RWPE2 (cell line): Measurements from ENCODE around the gene SLC25A14.
A peak's percentile ranks its signal among the peaks of the same experiment; 100 is the strongest.

Experiments used
- ATAC-seq: fragments of 200-7000 bp; cut with Tn5 transposase; 3 replicates; pipeline ENCODE4 v1.9.1; 2021; ENCODE audit warnings: low read depth
- DNase-seq: peaks from one replicate; pipeline ENCODE4 v3.0.0-alpha.2; 2020; ENCODE audit warnings: low spot score
- H3K27ac ChIP-seq: fragments of 450-650 bp; 2 replicates; pipeline ENCODE4 v1.5.1; 2017; ENCODE audit warnings: mild to moderate bottlenecking; ENCODE audit not compliant: poor library complexity, severe bottlenecking
- H3K27me3 ChIP-seq: fragments of 250-450 bp; sonication (Bioruptor Pico); 2 replicates; pipeline ENCODE4 v1.5.1; 2021; ENCODE audit warnings: mild to moderate bottlenecking, moderate library complexity; ENCODE audit not compliant: insufficient read depth, poor library complexity, severe bottlenecking
- H3K36me3 ChIP-seq: fragments of 250-450 bp; sonication (Bioruptor Pico); 2 replicates; pipeline ENCODE4 v1.5.1; 2020; ENCODE audit warnings: low read depth, mild to moderate bottlenecking, moderate library complexity
- H3K4me1 ChIP-seq: fragments of 250-450 bp; sonication (Bioruptor Pico); 2 replicates; pipeline ENCODE4 v1.5.1; 2021; ENCODE audit warnings: mild to moderate bottlenecking, moderate library complexity; ENCODE audit not compliant: insufficient read depth, poor library complexity, severe bottlenecking
- H3K4me3 ChIP-seq: fragments of 250-450 bp; sonication (Bioruptor Pico); 2 replicates; pipeline ENCODE4 v1.5.1; 2021; ENCODE audit warnings: mild to moderate bottlenecking, moderate library complexity; ENCODE audit not compliant: severe bottlenecking
- H3K9me3 ChIP-seq: fragments of 250-450 bp; sonication (Bioruptor Pico); 2 replicates; pipeline ENCODE4 v1.5.1; 2021; ENCODE audit warnings: mild to moderate bottlenecking, moderate library complexity; ENCODE audit not compliant: severe bottlenecking
- TF ChIP-seq, protein P1 (sequence below): fragments of 450-650 bp; IDR thresholded peaks from one replicate; pipeline ENCODE4 v1.5.1; 2017; ENCODE audit warnings: mild to moderate bottlenecking, moderate library complexity; ENCODE audit not compliant: poor library complexity, severe bottlenecking

SLC25A14 gene, protein sequence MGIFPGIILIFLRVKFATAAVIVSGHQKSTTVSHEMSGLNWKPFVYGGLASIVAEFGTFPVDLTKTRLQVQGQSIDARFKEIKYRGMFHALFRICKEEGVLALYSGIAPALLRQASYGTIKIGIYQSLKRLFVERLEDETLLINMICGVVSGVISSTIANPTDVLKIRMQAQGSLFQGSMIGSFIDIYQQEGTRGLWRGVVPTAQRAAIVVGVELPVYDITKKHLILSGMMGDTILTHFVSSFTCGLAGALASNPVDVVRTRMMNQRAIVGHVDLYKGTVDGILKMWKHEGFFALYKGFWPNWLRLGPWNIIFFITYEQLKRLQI

DNA sequence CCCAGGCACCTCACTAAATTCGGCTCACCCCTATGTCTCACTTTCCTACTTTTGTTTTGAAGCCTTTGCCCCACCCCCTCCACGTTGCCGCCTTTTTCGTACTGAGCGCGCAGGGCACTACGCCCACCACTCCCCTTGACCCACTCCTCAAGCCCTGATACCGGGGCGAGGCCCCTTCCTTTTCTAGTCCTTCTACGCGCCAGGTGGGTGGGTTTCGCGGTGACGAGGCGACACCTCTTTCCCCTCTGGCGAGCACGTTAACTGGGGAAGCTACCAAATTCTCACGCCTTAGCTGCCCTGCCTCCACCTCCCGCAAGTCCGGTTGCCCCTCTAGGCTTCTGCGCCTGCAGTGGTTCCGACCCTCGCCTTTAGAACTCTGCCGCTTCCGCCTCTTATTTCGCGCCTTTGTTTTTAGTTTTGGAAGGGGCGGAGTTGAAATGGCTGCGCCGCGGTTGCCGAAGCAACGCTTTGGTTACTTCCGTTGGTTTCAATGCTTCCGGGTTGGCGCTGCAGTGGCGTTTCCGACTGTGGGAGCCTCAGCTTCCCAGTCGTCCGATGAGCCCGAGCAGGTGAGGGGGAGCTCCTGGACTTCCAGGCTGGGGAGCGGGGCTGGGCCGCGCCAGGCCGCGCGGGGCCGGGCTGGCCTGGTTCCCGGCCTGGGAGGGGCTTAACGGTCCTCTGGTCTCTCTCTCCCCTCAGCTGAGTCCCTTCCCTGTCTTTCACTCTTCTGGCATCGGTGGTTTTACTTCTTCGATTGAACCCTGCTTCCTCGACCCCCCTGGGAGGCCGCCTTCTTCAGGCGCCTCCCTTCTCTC lies at the start of gene SLC25A14:
SLC25A14 (plus strand) TSS at position 512 of the 815 bp plus-strand sequence. CDS start 360 bp downstream, outside the sequence.
- no peaks in the 10 kb centered on the region for H3K27me3 ChIP-seq
- DNase-seq (peak; percentile 71), ATAC-seq (peak; percentile 95)
- peak within 1 kb of the TSS; percentile 68 for H3K4me3 ChIP-seq
- no peaks in the 10 kb centered on the region for H3K4me1 ChIP-seq
- TF ChIP-seq, protein P1, sequence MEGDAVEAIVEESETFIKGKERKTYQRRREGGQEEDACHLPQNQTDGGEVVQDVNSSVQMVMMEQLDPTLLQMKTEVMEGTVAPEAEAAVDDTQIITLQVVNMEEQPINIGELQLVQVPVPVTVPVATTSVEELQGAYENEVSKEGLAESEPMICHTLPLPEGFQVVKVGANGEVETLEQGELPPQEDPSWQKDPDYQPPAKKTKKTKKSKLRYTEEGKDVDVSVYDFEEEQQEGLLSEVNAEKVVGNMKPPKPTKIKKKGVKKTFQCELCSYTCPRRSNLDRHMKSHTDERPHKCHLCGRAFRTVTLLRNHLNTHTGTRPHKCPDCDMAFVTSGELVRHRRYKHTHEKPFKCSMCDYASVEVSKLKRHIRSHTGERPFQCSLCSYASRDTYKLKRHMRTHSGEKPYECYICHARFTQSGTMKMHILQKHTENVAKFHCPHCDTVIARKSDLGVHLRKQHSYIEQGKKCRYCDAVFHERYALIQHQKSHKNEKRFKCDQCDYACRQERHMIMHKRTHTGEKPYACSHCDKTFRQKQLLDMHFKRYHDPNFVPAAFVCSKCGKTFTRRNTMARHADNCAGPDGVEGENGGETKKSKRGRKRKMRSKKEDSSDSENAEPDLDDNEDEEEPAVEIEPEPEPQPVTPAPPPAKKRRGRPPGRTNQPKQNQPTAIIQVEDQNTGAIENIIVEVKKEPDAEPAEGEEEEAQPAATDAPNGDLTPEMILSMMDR: no peak
- H3K36me3 ChIP-seq: no peaks in the 10 kb centered on the region
- peak within 1 kb of the TSS; percentile 10 for H3K27ac ChIP-seq
- H3K9me3 ChIP-seq: no peaks in the 10 kb centered on the region

DNA sequence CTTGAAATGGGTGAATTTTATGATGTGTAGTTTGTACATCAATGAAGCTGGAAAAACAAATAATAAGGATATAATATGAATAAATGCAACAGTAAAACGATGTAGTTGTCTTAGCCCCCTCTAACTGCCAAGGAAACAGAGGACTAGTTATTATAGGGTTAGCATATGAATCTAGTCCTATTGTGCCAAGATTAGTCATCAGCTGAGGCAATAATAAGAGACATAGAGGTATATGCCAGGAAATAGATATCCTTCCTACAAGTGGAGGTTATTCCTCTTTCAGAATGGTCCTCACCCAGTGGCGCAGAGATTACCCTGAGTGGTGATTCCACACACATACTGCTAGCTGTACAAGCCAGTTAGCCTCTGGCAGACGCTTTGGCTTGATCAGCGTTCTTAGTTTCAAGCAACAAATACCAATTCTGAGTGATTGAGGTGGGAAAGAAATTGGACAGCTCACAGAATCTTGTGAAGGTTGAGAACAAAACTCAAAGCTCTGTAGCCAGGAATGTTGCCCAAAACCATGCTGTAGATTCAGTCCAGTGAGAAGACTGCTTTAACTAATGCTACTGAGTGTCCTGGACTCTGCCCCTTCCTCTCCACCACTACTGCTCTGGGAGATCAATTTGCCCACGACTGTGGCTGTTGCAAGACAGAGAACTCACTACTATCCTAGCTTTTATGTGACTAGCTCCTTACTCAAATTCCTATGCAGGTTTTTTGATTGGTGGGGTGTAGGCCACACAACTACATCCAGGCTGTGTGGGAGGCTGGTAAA lies 44.0 kb upstream of the SLC25A14 start:
- peak; percentile 58; the same call in 1 of the 3 replicates for ATAC-seq
- H3K36me3 ChIP-seq: no peaks in the 10 kb centered on the region
- H3K9me3 ChIP-seq: no peaks in the 10 kb centered on the region
- no peaks in the 10 kb centered on the region for H3K27me3 ChIP-seq
- H3K27ac ChIP-seq: no peak overlapping the region
- no peak overlapping the region for H3K4me3 ChIP-seq
- no peak for DNase-seq
- TF ChIP-seq, protein P1: no peak
- H3K4me1 ChIP-seq: peaks cover 4% of the 10 kb centered on the region

DNA sequence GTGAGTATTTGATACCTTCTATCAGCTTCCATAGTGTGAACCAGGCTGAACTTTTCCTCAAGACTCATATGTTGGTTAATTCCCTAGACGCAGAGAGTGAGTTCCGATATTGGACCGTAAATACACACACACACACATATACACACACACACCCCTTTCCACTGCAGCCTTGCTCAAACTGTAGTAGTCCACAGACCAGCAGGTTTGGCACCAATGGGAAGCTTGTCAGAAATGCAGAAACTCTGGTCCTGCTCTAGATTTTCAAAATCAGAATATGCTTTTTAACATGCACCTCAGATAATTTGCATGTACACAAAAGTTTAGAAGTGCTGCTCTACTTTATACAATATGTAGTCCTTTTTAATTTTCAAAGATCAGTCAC lies 43.4 kb upstream of the SLC25A14 start:
- peak overlapping the region; percentile 6 for H3K27ac ChIP-seq
- TF ChIP-seq, protein P1: no peak

DNA sequence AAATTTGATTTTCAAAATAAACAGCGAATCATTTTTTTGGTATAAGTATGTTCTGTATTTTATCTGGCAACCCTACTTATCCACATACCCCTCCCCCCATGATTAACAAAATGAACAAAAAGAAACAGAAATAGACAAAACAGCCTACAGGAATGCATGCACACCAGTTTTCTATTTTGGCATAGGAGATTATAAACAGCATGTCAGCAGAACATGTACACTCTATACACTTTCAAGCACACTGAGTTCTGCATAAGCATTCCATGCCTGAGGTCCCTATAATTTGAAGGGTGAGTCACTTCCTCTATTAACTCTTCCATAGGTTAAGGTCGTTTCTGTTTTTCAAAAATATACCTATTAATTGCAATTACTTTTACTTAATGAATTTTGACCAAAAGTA lies 43.0 kb upstream of the SLC25A14 start:
- H3K27me3 ChIP-seq: no peaks in the 10 kb centered on the region
- TF ChIP-seq, protein P1: no peak
- H3K4me1 ChIP-seq: peaks cover 4% of the 10 kb centered on the region
- no peaks in the 10 kb centered on the region for H3K9me3 ChIP-seq
- H3K4me3 ChIP-seq: no peak overlapping the region
- H3K36me3 ChIP-seq: no peaks in the 10 kb centered on the region
- peak; percentile 77 for ATAC-seq
- DNase-seq: no peak
- H3K27ac ChIP-seq: peak overlapping the region; percentile 6

More for the DNA sequence above, 43.4 kb upstream of the SLC25A14 start:
- no peak for DNase-seq
- peaks cover 4% of the 10 kb centered on the region for H3K4me1 ChIP-seq
- H3K36me3 ChIP-seq: no peaks in the 10 kb centered on the region
- no peaks in the 10 kb centered on the region for H3K9me3 ChIP-seq
- no peak overlapping the region for H3K4me3 ChIP-seq
- H3K27me3 ChIP-seq: no peaks in the 10 kb centered on the region
- ATAC-seq: no peak
